ENCODE data around the gene SKIL.
"Not testable (repeated sequence)": the region's sequence is repeated elsewhere in the genome, so short reads cannot be mapped to it uniquely, and the experiment has no call there.

The SKIL gene

DNA sequence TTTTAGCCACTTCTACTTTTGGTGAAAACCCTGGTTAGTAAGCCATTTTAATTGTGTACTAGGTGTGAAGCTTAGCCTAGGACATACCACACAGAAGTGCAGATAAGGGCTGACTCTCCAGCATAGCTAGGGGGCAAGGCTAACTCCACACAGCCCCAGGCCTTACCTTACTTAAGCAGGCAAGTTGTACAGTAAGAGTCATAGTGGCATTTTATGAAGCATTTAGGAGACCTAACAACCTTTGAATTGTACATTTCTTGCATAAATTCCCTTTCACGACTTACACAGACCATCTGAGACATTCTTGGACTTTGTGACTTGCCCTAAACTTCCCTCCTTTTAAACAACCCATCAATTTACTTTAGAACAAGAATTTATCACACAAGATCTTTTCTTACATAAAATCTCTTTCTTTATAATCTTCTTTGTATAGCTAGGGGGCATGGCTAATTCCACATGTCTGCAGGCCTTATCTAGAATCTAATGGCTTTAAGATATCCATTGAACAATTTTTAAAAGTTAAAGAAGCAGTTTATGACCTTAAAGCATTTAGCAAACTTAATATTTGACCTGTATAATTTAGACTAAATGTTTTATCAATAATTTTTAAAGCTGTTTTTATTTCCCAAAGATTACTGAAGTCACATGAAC, 18.7 kb upstream of the SKIL start:
- no peaks in the 10 kb centered on the region for H3K4me1 Mint-ChIP-seq
- no peaks in the 10 kb centered on the region for H3K36me3 Mint-ChIP-seq (ENCODE audit: low read depth)
- ATAC-seq: no peak
- H3K4me3 Mint-ChIP-seq: no peak overlapping the region
- DNase-seq: no peak
- no peaks in the 10 kb centered on the region for H3K27me3 Mint-ChIP-seq
- H3K9me3 Mint-ChIP-seq: peaks cover 8% of the 10 kb centered on the region
- H3K27ac Mint-ChIP-seq: no peak overlapping the region

DNA sequence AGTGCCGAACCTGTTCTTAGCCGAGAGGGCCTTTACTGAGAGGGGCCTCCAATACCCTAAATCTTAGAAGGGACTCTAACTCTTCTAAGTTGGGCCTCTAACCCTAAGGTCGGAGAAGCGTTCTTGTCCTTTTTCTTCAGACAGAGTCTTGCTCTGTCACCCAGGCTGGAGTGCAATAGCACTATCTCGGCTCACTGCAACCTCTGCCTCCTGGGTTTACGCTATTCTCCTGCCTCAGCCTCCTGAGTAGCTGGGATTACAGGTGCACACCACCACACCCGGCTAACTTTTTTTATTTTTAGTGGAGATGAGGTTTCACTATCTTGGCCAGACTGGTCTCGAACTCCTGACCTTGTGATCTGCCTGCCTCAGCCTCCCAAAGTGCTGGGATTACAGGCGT, 15.2 kb upstream of the SKIL start:
- not testable (repeated sequence) for H3K9me3 Mint-ChIP-seq; ATAC-seq; H3K36me3 Mint-ChIP-seq (ENCODE audit: low read depth); H3K27ac Mint-ChIP-seq; H3K27me3 Mint-ChIP-seq; DNase-seq; H3K4me1 Mint-ChIP-seq; H3K4me3 Mint-ChIP-seq

DNA sequence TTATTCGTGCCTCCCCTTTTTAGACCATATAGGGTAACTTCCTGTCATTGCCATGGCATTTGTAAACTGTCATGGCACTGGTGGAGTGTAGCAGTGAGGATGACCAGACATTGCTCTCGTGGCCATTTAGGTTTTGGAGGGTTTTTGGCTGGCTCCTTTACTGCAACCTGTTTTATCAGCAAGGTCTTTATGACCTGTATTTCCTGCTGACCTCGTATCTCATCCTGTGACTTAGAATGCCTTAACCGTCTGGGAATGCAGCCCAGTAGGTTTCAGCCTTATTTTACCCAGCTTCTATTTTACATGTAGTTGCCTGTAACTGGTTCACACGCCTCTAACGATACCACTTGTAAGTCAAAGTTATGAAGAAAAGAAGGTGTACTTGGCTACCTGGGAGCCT, 13.7 kb upstream of the SKIL start:
- H3K4me1 Mint-ChIP-seq; H3K4me3 Mint-ChIP-seq; H3K36me3 Mint-ChIP-seq (ENCODE audit: low read depth); H3K9me3 Mint-ChIP-seq; DNase-seq; H3K27ac Mint-ChIP-seq; ATAC-seq; H3K27me3 Mint-ChIP-seq: not testable (repeated sequence)

DNA sequence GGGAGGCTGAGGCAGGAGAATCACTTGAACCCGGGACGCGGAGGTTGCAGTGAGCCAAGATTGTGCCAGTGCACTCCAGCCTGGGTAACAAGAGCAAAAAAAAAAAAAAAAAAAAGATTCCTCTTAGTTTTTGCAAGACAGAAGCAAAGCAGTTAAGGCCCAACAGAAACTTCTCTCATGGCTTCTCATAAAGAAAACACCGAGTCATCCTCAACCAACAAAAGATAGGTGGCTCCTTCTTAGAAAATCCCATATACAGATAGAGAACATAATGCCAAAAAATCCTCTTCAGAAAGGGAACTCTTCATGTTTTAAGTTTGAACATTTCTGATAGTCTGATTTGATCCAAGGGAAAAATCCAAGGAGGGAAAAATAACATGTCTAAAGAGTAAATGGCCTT, 12.5 kb upstream of the SKIL start:
- no peaks in the 10 kb centered on the region for H3K36me3 Mint-ChIP-seq (ENCODE audit: low read depth)
- H3K4me3 Mint-ChIP-seq: no peak overlapping the region
- peaks cover 9% of the 10 kb centered on the region for H3K4me1 Mint-ChIP-seq
- ATAC-seq (no peak), DNase-seq (no peak)
- no peak overlapping the region for H3K27ac Mint-ChIP-seq
- no peaks in the 10 kb centered on the region for H3K27me3 Mint-ChIP-seq
- no peaks in the 10 kb centered on the region for H3K9me3 Mint-ChIP-seq

DNA sequence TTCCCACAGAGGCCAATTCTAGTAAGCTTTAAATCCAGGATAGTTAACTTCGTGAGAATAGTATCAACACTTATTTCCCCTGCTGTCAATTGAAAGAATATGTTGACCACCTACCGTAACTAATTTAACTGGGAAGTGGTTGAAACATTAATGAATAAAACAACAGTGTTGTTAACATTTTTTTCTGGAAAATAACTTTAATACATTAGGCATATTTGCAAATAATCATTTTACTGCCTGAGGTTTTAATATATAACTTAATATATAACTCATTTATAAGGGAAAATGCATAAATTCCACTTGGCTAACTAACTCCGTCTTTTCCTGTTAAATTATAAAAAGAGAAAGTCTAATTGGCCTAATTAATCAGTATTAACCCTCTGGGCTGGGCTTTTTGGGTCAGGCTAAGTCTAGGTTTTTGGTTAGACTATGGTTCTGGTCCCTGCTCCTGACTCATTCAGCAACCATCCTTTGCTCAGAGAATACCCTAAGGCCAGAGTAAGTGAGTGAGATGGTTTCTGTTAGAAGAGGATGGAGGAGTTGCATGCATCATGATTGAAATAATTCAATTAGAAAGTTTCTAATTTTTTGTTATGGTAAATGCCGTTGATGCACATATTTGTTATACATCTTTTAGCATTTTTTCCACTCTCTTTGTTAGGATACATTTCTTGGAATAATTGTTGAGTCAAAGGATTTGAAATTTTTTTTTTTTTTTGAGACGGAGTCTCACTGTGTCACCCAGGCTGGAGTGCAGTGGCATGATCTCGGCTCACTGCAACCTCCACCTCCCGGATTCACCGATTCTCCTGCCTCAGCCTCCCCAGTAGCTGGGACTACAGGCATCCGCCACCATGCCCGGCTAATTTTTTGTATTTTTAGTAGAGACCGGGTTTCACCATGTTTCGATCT, 10.8 kb upstream of the SKIL start:
- peaks cover 16% of the 10 kb centered on the region for H3K4me1 Mint-ChIP-seq
- DNase-seq: no peak
- no peak overlapping the region for H3K27ac Mint-ChIP-seq
- ATAC-seq: no peak
- no peaks in the 10 kb centered on the region for H3K27me3 Mint-ChIP-seq
- H3K4me3 Mint-ChIP-seq: no peak overlapping the region
- no peaks in the 10 kb centered on the region for H3K9me3 Mint-ChIP-seq
- no peaks in the 10 kb centered on the region for H3K36me3 Mint-ChIP-seq (ENCODE audit: low read depth)

DNA sequence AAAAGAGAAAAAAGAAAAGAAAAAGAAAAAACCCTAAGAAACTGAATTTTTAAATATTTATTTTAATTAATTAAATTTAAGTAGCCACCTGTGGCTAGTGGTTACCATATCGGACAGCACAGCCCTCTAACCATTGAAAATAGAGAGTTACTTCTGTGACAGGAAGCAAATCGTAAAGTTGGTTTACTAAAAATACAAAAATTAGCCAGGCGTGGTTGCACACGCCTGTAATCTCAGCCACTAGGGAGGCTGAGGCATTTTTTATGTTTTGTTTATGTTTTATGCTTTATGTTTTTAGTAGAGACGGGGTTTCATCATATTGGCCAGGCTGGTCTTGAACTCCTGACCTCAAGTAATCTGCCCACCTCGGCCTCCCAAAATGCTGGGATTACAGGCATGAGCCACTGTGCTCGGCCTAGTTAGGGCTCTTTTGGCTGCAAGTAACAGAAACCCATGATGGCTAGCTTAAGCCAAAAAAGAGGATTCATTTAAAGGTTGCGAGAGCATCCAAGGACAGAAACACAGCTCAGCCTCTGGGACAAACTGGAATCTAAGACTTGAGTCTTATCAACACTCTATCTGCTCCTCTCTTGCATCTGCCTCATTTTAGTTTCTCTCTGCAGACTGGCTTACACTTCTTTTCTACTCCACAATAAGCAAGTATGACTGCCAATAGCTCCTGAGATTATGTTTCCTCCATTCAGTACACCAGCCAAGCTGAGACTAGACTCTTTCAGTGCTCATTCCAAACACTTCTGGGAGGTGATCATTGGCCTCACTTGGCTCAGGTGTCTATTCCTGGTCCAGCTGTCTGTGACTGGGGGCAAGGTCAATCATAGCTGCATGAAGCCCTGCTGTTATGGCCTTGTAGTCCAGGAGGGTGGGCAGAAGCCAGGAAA, 6.8 kb upstream of the SKIL start:
- no peak for ATAC-seq

DNA sequence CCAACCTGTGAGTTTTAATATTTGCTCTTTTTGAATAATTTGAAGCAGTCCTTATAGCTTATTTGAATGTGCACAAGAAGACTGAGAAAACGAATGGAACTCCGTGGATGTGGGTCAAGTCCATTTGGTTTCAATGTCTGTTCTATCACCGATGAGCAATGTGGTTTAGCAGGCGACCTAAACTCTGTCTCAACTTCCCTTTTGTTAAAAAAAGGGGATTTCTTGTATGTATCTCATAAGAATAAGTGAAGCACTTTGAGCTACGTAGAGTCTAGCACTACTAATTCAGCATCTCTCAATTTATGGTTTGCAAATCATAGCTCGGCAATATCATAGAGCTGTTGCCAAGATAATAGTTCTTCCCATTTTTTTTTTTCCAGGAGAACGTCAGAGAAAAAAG, 4.6 kb upstream of the SKIL start:
- Mint-ChIP-seq H3K27ac (no peak overlapping the region), H3K4me3 (no peak overlapping the region), H3K9me3 (no peaks in the 10 kb centered on the region), H3K4me1 (peaks cover 39% of the 10 kb centered on the region), H3K36me3 (ENCODE audit: low read depth) (no peaks in the 10 kb centered on the region), H3K27me3 (no peaks in the 10 kb centered on the region)
- ATAC-seq (no peak), DNase-seq (no peak)

More for the DNA sequence above, 6.8 kb upstream of the SKIL start:
- no peak for DNase-seq
- Mint-ChIP-seq H3K4me3 (no peak overlapping the region), H3K27me3 (no peaks in the 10 kb centered on the region), H3K36me3 (ENCODE audit: low read depth) (no peaks in the 10 kb centered on the region), H3K4me1 (peaks cover 30% of the 10 kb centered on the region), H3K27ac (no peak overlapping the region), H3K9me3 (no peaks in the 10 kb centered on the region)

DNA sequence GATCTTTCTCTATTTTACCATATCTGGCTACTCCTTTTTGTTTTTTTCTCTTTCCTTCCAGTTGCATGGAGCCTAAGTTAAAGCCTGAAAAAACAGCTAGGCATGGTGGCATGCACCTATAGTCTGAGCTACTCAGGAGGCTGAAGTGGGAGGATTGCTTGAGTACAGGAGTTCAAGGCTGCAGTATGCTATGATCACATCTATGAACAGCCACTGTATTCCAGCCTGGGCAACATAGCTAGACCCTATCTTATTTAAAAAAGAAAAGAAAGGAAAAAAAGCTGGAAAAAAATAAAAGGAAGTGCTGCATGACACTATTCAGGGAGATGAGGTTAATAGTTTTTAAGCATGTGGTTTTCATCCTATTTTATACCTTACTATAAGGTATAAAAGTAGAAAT, 4.0 kb upstream of the SKIL start:
- no peak for ATAC-seq
- Mint-ChIP-seq H3K27me3 (no peaks in the 10 kb centered on the region), H3K36me3 (ENCODE audit: low read depth) (peaks cover 2% of the 10 kb centered on the region), H3K27ac (no peak overlapping the region), H3K4me1 (peaks cover 42% of the 10 kb centered on the region), H3K4me3 (peak overlapping the region; percentile 3), H3K9me3 (no peaks in the 10 kb centered on the region)
- no peak for DNase-seq

DNA sequence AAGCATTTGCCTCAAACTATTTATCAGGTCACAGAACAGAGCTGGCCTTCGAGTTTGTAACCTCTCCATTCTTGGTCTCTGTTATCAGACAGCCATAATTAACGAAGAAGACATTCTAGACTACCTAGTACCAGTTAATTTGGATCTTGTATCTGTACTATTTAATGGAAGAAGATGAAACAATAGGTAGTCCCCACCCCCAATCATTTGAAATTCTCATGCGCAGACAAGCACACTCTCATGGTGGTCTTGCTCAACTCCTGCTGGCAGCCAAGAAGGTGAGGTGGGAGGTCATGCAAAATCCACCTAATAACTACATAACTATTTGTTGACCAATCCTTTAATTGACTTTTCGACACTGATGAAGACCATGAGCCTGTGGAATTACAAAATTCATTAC, 2.8 kb upstream of the SKIL start:
- H3K9me3 Mint-ChIP-seq: no peaks in the 10 kb centered on the region
- ATAC-seq (no peak), DNase-seq (no peak)
- H3K4me1 Mint-ChIP-seq: peaks cover 48% of the 10 kb centered on the region
- peaks cover 5% of the 10 kb centered on the region for H3K36me3 Mint-ChIP-seq (ENCODE audit: low read depth)
- no peaks in the 10 kb centered on the region for H3K27me3 Mint-ChIP-seq
- no peak overlapping the region for H3K4me3 Mint-ChIP-seq
- no peak overlapping the region for H3K27ac Mint-ChIP-seq

DNA sequence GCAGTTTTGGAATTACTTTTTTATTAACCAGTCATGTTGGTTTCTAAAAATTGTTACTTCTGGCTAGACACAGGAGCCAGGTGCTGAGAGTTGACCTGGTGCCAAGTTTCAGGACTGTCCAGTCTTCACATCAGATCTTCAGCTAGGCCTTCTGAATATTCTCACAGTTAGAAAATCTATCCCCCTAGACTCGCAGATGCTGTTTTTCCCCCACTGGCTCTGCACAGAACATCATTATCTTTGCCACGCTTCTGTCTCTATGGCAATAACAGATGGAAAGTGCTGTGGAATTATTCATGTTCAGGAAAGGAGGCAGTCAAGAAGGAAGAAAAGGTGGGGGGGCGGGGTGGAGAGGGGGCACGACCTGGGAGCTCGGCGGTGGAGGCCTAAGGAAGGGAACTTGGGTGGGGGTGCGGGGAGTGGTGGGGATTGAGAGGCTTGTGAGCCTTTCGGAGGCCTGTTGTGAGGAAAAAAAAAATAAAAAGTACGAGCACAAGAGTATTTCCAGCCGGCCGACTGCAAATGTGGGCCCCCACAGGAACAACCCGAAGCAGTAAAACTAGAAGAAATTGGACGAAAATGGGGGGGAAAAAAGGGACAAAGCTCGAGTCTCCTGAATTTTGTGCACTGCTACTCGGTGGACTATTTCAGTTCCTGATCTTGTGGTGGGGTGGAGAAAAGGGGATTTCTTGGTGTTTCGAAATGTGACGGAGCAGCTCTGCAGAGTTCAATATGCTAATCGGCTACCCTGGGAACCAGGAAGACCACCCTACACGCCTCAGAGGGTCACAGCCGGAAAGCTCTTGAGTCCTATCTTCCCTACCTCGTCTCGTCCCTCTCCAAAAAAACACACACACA, 1.5 kb upstream of the SKIL start:
- Mint-ChIP-seq H3K27ac (peak overlapping the region; percentile 78), H3K4me1 (peaks cover 50% of the 10 kb centered on the region), H3K9me3 (no peaks in the 10 kb centered on the region), H3K27me3 (no peaks in the 10 kb centered on the region), H3K36me3 (ENCODE audit: low read depth) (peaks cover 15% of the 10 kb centered on the region), H3K4me3 (peak overlapping the region; percentile 75)
- DNase-seq: peak; percentile 43
- peak; percentile 8 for ATAC-seq

DNA sequence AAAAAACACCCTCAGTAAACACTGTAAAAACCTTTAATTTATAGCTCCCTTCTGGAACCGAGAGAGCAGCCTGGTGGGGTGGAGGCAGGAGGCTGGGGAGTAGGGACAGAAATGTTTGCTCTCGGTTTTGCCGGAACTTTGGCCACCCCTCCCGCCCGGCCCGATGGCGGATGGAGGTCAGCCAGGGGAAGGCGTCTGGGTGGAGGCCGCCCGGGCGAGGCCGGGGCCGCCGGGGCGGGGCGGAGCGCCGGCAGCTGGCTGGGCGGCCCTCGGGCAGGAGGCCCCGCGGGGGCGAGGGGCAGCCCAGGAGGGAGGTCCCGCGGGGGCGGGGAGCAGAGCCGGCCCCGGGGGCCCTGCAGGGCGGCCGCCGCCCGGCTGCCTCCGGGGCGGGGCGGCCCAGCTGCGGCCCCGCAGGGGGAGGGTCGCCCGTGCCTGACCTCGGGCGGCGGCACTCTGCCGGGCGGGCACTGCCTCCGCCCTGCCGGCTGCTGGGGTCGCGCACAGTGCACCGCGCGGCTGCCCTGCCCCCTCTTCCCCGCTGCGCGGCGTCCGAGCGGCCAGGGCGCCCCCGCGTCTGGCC, 829 bp upstream of the SKIL start:
- H3K27ac Mint-ChIP-seq: peak overlapping the region; percentile 78
- DNase-seq: peak; percentile 66

DNA sequence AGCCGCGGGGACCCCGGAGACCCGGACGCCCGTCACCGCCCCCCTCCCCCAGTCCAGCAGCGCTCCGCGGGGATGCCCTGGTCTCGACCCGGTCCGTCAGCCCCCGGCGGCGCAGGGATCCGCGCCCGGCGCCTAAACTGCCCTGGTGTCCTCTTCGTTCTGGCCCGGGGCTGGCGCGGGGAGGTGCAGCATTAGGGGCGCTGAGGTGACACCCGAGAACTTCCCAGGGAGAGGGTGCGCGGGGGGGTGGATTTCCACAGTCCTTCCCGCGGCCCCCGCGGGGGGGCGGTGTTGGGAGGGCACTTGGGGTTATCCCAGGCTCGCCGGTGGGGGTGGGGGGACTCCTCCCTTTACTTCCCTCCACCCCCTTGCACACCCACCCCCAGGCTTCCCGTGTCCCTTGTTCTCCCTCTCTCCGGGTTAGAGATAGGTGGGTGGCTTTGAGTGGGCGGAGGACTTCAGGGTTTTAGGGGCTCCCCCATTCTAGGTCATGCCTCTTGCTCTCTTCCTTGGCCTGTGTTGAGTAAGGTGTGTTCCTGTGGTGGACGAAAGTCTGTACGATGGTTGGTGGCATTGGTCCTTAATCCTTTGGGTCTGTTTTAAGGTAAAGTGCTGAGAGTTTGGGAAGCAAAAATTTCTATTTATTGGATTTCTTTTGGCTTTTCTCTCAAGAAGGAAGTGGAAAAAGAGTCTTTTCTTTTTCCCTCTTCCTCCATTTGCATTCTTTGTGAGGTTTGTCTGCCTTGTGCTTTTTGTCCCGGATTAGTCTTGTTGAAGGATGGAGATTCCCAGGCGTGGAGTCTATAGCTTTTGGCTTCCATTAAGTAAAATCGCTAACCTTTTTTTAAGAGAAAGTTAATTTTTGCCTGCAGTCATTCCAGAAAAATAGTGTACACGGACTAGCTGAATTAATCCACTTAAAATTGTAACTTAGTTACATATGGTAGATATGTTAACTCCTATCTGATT, 811 bp downstream of the SKIL start:
- H3K36me3 Mint-ChIP-seq (ENCODE audit: low read depth): peaks cover 27% of the 10 kb centered on the region
- peaks cover 58% of the 10 kb centered on the region for H3K4me1 Mint-ChIP-seq
- peaks cover 5% of the 10 kb centered on the region for H3K9me3 Mint-ChIP-seq
- DNase-seq: peak; percentile 85
- peak overlapping the region; percentile 81 for H3K4me3 Mint-ChIP-seq
- no peaks in the 10 kb centered on the region for H3K27me3 Mint-ChIP-seq
- H3K27ac Mint-ChIP-seq: peak overlapping the region; percentile 76
- ATAC-seq: peak; percentile 27

More for the DNA sequence above, 829 bp upstream of the SKIL start:
- Mint-ChIP-seq H3K4me1 (peaks cover 55% of the 10 kb centered on the region), H3K9me3 (peaks cover 5% of the 10 kb centered on the region), H3K27me3 (no peaks in the 10 kb centered on the region), H3K4me3 (peak overlapping the region; percentile 75), H3K36me3 (ENCODE audit: low read depth) (peaks cover 21% of the 10 kb centered on the region)
- peak; percentile 51 for ATAC-seq
